SU-DHL-6 (cell line): ENCODE measurements around the gene FAM168B.

ENCODE experiments used
- EZH2phosphoT487 ChIP-seq: fragments of 200-600 bp; sonication (generic), shearing (Covaris generic); conservative IDR thresholded peaks from 2 replicates; pipeline ENCODE4 v1.6.1; 2018; ENCODE audit warnings: mild to moderate bottlenecking, antibody characterized with exemption, low read length, moderate library complexity, mixed read lengths
- TF ChIP-seq, protein P1 (sequence below): fragments of 200-600 bp; sonication (generic); IDR thresholded peaks from one replicate; pipeline ENCODE4 v1.5.1; 2017; ENCODE audit warnings: antibody characterized with exemption, mild to moderate bottlenecking, low read length, moderate library complexity; ENCODE audit not compliant: insufficient read depth, poor library complexity, severe bottlenecking

DNA sequence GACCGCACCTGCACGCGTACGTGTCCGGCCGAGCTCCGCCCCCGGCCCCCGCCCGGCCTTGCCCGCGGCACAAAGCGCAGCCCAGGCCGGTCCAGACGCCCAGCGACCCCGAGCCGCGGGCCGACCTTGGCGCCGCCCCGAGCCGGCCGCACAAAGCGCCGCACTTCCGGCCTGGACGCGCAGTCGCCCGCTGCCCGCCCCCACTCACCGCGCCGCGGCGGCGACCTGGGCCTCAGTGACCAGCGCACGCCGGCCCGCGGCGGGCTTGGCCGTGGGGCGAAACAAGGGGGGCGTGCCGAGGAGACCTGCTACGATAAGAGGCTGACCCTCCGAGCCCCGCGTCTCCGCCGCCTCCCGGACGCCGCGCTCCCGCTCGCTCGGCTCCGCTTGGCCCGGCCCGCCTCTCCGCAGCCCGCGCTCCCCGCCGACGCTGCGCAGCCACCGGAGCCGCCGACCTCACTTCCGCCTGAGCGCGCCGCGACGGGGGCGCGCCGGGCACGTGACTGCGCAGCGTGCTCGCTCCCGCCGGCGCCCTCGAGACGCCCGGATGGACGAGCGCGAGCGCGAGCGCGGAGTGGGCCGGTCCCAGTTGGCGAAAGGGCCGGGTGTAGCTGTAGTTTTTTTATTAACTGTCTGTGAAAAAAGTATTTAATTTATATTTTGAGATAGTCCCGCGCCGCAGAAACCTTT lies at the start of gene FAM168B:
- TF ChIP-seq, protein P1, sequence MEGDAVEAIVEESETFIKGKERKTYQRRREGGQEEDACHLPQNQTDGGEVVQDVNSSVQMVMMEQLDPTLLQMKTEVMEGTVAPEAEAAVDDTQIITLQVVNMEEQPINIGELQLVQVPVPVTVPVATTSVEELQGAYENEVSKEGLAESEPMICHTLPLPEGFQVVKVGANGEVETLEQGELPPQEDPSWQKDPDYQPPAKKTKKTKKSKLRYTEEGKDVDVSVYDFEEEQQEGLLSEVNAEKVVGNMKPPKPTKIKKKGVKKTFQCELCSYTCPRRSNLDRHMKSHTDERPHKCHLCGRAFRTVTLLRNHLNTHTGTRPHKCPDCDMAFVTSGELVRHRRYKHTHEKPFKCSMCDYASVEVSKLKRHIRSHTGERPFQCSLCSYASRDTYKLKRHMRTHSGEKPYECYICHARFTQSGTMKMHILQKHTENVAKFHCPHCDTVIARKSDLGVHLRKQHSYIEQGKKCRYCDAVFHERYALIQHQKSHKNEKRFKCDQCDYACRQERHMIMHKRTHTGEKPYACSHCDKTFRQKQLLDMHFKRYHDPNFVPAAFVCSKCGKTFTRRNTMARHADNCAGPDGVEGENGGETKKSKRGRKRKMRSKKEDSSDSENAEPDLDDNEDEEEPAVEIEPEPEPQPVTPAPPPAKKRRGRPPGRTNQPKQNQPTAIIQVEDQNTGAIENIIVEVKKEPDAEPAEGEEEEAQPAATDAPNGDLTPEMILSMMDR, result no peak
- TF ChIP-seq EZH2phosphoT487, result no peak
